SK-N-SH (cell line): ENCODE data around the gene MED8. TPM values are rescaled to one million over a fixed set of nuclear protein-coding genes. Genes with fewer than 3 reads are reported as not detected.

Source experiments
- CTCF ChIA-PET: fragments of 300-600, 350-600 bp; formaldehyde crosslinking; extraction: SDS; loops from one replicate; lab custom pipeline; 2021; lab: Yijun Ruan, JAX
- POLR2A ChIA-PET: fragments of 350-600 bp; sonication (Branson Sonifier 250); formaldehyde crosslinking; extraction: SDS; loops from one replicate; lab custom pipeline; 2020; ENCODE audit warnings: antibody characterized with exemption, inconsistent platforms; lab: Yijun Ruan, JAX
- DNase-seq: peaks from one replicate; pipeline ENCODE4 v3.0.0; 2012
- H2AFZ ChIP-seq: fragments of 200-600 bp; sonication (generic); 2 replicates; pipeline ENCODE4 v1.8.1; 2016; ENCODE audit warnings: antibody characterized with exemption, mild to moderate bottlenecking, low read depth
- H3F3A ChIP-seq: fragments of 200-600 bp; sonication (generic); replicated peaks from 2 replicates; pipeline ENCODE3; 2016; ENCODE audit warnings: antibody characterized with exemption, mild to moderate bottlenecking; ENCODE audit not compliant: insufficient read depth
- H3K27ac ChIP-seq, 2 experiments: fragments of 200-500 bp in 1 of 2; fragments of 200-600 bp in 1 of 2; sonication (Bioruptor generic) in 1 of 2; sonication (generic), shearing (Covaris generic) in 1 of 2; 2 replicates each; pipeline versions ENCODE4 v1.5.1 to v1.6.1; 2014 to 2016; ENCODE audit warnings: low read depth in 2 of 2, inconsistent platforms in 1 of 2, low read length in 1 of 2, mild to moderate bottlenecking in 1 of 2, mixed read lengths in 1 of 2
- H3K27me3 ChIP-seq: fragments of 200-600 bp; sonication (generic), shearing (Covaris generic); 2 replicates; pipeline ENCODE4 v1.6.1; 2016; ENCODE audit warnings: mixed run types; ENCODE audit not compliant: insufficient read depth
- H3K36me3 ChIP-seq, 2 experiments: fragments of 200-500 bp in 1 of 2; fragments of 200-600 bp in 1 of 2; sonication (Bioruptor generic) in 1 of 2; sonication (generic) in 1 of 2; replicated peaks in 1 of 2; 2 replicates each; pipeline versions ENCODE3 to v1.5.1; 2014 to 2016; ENCODE audit warnings: low read length in 1 of 2, mild to moderate bottlenecking in 1 of 2; ENCODE audit not compliant: insufficient read depth in 2 of 2, control insufficient read depth in 1 of 2
- H3K4me1 ChIP-seq, 2 experiments: fragments of 200-500 bp in 1 of 2; fragments of 200-600 bp in 1 of 2; sonication (Bioruptor generic) in 1 of 2; sonication (generic), shearing (Covaris generic) in 1 of 2; 2 replicates each; pipeline versions ENCODE4 v1.5.1 to v1.6.1; 2014 to 2016; ENCODE audit warnings: low read depth in 1 of 2, low read length in 1 of 2, mixed run types in 1 of 2; ENCODE audit not compliant: insufficient read depth in 2 of 2, control insufficient read depth in 1 of 2
- H3K4me2 ChIP-seq: fragments of 200-600 bp; sonication (generic), shearing (Covaris generic); 2 replicates; pipeline ENCODE4 v1.6.1; 2017; ENCODE audit warnings: mixed run types
- H3K4me3 ChIP-seq, 2 experiments: fragments of 200-500 bp in 1 of 2; fragments of 200-600 bp in 1 of 2; sonication (Bioruptor generic) in 1 of 2; sonication (generic), shearing (Covaris generic) in 1 of 2; 2 replicates each; pipeline versions ENCODE4 v1.5.1 to v1.8.1; 2014 to 2016; ENCODE audit warnings: low read depth in 2 of 2, inconsistent platforms in 1 of 2, low read length in 1 of 2, mild to moderate bottlenecking in 1 of 2, mixed read lengths in 1 of 2, moderate library complexity in 1 of 2
- H3K79me2 ChIP-seq: fragments of 200-600 bp; sonication (generic); 2 replicates; pipeline ENCODE4 v1.8.1; 2017; ENCODE audit warnings: mild to moderate bottlenecking; ENCODE audit not compliant: insufficient read depth
- H3K9ac ChIP-seq: fragments of 200-600 bp; sonication (generic); 2 replicates; pipeline ENCODE4 v1.6.1; 2017; ENCODE audit warnings: mixed run types
- H3K9me2 ChIP-seq: fragments of 200-600 bp; sonication (generic); 2 replicates; pipeline ENCODE4 v1.6.1; 2017; ENCODE audit warnings: mixed run types
- H3K9me3 ChIP-seq: fragments of 200-600 bp; sonication (generic); 2 replicates; pipeline ENCODE4 v1.6.1; 2017; ENCODE audit warnings: mixed run types, mild to moderate bottlenecking, moderate library complexity
- H4K20me1 ChIP-seq: fragments of 200-600 bp; sonication (generic); 2 replicates; pipeline ENCODE4 v1.6.1; 2017; ENCODE audit warnings: mild to moderate bottlenecking, mixed run types; ENCODE audit not compliant: insufficient read depth
- ELF1 ChIP-seq: IDR thresholded peaks from 2 replicates; pipeline ENCODE4 v1.4.0; 2012
- EP300 ChIP-seq, 2 experiments: IDR thresholded peaks; 2 replicates each; pipeline versions ENCODE4 v1.4.0 to v1.6.1; 2012; ENCODE audit warnings: borderline replicate concordance in 1 of 2, low read depth in 1 of 2, low read length in 1 of 2
- EZH2phosphoT487 ChIP-seq: fragments of 200-600 bp; sonication (generic); IDR thresholded peaks from 2 replicates; pipeline ENCODE4 v1.6.1; 2017; ENCODE audit warnings: low read depth, mixed run types, mild to moderate bottlenecking, antibody characterized with exemption, moderate library complexity, borderline replicate concordance
- FOSL2 ChIP-seq: IDR thresholded peaks from 2 replicates; pipeline ENCODE4 v1.4.0; 2012; ENCODE audit warnings: low read depth, mild to moderate bottlenecking, moderate library complexity, borderline replicate concordance
- FOXM1 ChIP-seq: IDR thresholded peaks from 2 replicates; pipeline ENCODE4 v1.4.0; 2012; ENCODE audit warnings: low read depth, mild to moderate bottlenecking
- GABPA ChIP-seq: IDR thresholded peaks from 2 replicates; pipeline ENCODE4 v1.4.0; 2012; ENCODE audit warnings: low read depth, mild to moderate bottlenecking
- IRF3 ChIP-seq: fragments of 150-350 bp; IDR thresholded peaks from 2 replicates; pipeline ENCODE4 v1.6.1; 2016; ENCODE audit warnings: mild to moderate bottlenecking, low read depth, low read length
- JUND ChIP-seq: IDR thresholded peaks from 2 replicates; pipeline ENCODE4 v1.4.0; 2012
- MAX ChIP-seq: IDR thresholded peaks from 2 replicates; pipeline ENCODE4 v1.4.0; 2012; ENCODE audit warnings: low read depth
- MEF2A ChIP-seq: IDR thresholded peaks from 2 replicates; pipeline ENCODE4 v1.4.0; 2012; ENCODE audit warnings: low read depth, borderline replicate concordance
- MXI1 ChIP-seq: IDR thresholded peaks from 2 replicates; pipeline ENCODE4 v1.6.1; 2012; ENCODE audit warnings: mild to moderate bottlenecking, low read depth, low read length, improper control_type of control experiment
- NRF1 ChIP-seq: IDR thresholded peaks from 2 replicates; pipeline ENCODE4 v1.6.1; 2012; ENCODE audit warnings: low read depth, mild to moderate bottlenecking, low read length
- PBX3 ChIP-seq: IDR thresholded peaks from 2 replicates; pipeline ENCODE4; 2012
- REST ChIP-seq: IDR thresholded peaks from 2 replicates; pipeline ENCODE4 v1.6.1; 2012; ENCODE audit warnings: mild to moderate bottlenecking, low read depth, low read length, moderate library complexity
- SMC3 ChIP-seq: IDR thresholded peaks from 2 replicates; pipeline ENCODE4 v1.6.1; 2012; ENCODE audit warnings: low read depth, low read length, improper control_type of control experiment
- TAF1 ChIP-seq: IDR thresholded peaks from 2 replicates; pipeline ENCODE4 v1.6.1; 2012; ENCODE audit warnings: low read depth, mild to moderate bottlenecking, low read length, moderate library complexity, borderline replicate concordance
- USF1 ChIP-seq: IDR thresholded peaks from 2 replicates; pipeline ENCODE4 v1.4.0; 2012; ENCODE audit warnings: low read depth, borderline replicate concordance
- YY1 ChIP-seq: IDR thresholded peaks from 2 replicates; pipeline ENCODE4 v1.4.0; 2012; ENCODE audit warnings: low read depth, mild to moderate bottlenecking
- ZBTB33 ChIP-seq: IDR thresholded peaks from 2 replicates; pipeline ENCODE4 v1.4.0; 2012; ENCODE audit warnings: low read depth, borderline replicate concordance
- WGBS: methylation state at CpG from one replicate; pipeline ENCODE4 v1.1.6; 2017; ENCODE audit warnings: low lambda C conversion rate; 5-methylcytosine and 5-hydroxymethylcytosine counted together
- polyA plus RNA-seq, 3 experiments: library from polyadenylated mRNA; depleted of rRNA; stranded (reverse); fragments of >200 nt; gene quantifications; 2 replicates each; pipeline ENCODE4 v1.2.3, GENCODE V29; 2012

MED8 gene
- polyA plus RNA-seq, 1 of the 3 experiments (the other 2 are of a cell fraction): 33.7 TPM

- Histone ChIP-seq H3K27me3 (no peaks in the 10 kb centered on the region; the same call in 1 of the 2 replicates), H3K27ac (no peak overlapping the region), H3K4me3 (no peak overlapping the region), H3K79me2 (no peaks in the 10 kb centered on the region), H4K20me1 (no peaks in the 10 kb centered on the region), H3K36me3 (no peaks in the 10 kb centered on the region), H2AFZ (no peak overlapping the region), H3K4me1 (peaks cover 0 to 2% of the 10 kb centered on the region in 2 experiments; a peak in 1 of 4 replicates), H3K9me3 (no peaks in the 10 kb centered on the region), H3K4me2 (no peak overlapping the region), H3K9me2 (no peaks in the 10 kb centered on the region), H3K9ac (no peak overlapping the region), H3F3A (no peaks in the 10 kb centered on the region)
- CTCF ChIA-PET: no interaction called here
- DNase-seq: no peak
- no peak for TF ChIP-seq EZH2phosphoT487
- TF ChIP-seq GABPA: no peak
- TF ChIP-seq IRF3: no peak
- no peak for TF ChIP-seq MXI1
- no peak for TF ChIP-seq YY1
- no peak for TF ChIP-seq USF1
- TF ChIP-seq FOXM1: no peak
- no peak for TF ChIP-seq TAF1
- TF ChIP-seq NRF1: no peak
- no peak for TF ChIP-seq REST
- no peak for TF ChIP-seq EP300 (IDR thresholded peaks at IDR 0.05; ENCODE audit: borderline replicate concordance in 1 of 2, low read depth in 1 of 2, low read length in 1 of 2)
- no peak for TF ChIP-seq SMC3
- no peak for TF ChIP-seq JUND
- TF ChIP-seq MAX: no peak
- TF ChIP-seq MEF2A: no peak
- TF ChIP-seq PBX3: no peak
- no peak for TF ChIP-seq FOSL2
- TF ChIP-seq ELF1: no peak
- no peak for TF ChIP-seq ZBTB33
- 0% methylated on average over 1 of the region's 1 CpG for WGBS
- POLR2A ChIA-PET: interaction anchor here (1.2 kb wide), 1 partner anchor 8 kb away, joined by 3 read pairs; no protein-coding TSS in a partner anchor
These were observed 49.0 kb downstream of the MED8 start for GRCh38 chr1:43340559-43340958.
